SHP77 treated with DMSO at 0.1 percent for 48 hours (cell line): ENCODE measurements around the gene DHRS12.

ENCODE experiments used
- DNase-seq: peaks from one replicate; lab custom pipeline; 2025; lab: John Stamatoyannopoulos, UW

DHRS12 gene

DNA sequence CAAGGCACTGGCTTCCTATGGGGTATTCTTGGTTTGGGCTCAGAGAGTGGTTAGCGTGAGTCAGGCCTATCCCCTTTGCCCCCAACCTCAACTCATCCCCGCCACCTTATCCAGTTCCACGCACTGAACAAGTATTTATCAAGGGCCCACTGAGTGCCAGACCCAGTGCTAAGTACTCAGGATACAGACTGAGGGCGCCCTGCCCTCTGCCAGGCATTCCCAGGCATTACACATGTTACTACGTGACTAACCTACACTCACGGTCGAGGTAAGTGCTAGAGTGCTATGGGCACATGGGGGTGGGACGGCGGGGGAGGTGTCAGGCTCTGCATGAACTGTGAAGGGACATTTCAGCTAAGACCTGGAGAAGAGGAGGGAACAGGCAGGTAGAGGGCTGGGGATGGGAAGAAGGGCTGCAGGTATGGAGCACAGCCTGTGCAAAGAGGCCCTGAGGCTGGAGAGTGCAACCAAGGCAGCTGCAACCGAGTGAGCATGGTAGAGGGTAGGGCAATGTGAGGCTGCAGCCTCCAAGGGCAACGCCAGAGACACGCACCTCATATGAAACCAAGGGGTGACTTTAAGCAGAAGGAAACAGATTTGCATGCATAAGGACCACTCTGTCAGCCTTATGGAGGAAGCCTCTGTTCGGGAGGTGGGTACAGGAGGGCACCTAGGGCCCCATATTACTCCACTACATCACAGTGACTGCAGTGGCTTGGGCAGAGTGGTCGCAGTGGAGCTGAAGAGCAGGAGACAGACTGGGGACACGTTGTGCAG is 22.5 kb downstream of the DHRS12 start:
- DNase-seq: peak; percentile 43

DNA sequence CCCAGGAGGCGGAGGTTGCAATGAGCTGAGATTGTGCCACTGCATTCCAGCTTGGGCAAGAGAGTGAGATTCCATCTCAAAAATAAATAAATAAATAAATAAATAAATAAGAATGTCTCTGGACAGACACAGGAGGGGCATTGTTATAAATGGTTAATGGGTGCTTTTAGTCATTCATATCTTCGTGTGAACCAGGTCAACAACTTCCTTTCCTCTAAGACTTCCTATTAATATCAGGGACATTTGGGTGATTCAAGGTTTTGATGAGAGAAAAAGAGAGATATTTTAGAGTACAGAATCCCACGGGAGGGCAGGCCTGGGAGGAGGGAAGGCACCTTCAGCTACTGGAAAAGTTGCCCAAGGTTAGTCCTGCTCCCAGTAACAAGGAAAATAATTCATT is 23.9 kb downstream of the DHRS12 start:
- no peak for DNase-seq

DNA sequence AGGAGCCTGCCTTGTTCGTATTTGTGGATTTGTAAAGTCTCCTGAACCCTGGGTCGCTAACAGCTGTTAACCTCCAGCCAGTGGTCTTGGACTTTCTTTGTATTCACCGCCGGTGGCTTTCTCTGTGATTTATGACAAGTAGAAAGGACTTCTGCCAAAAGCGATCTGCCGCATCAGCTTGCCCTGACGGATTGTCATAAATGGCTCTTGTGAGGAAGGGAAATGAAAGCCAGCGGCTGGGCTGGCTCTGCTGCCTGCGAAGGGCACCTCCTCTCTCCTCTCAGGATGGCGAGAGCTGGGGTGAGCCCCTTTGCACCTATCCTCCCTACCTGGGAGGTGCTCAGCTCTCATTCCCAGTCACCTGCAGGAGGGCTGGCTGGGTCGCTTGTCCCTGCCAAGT is 25.6 kb downstream of the DHRS12 start:
- no peak for DNase-seq

DNA sequence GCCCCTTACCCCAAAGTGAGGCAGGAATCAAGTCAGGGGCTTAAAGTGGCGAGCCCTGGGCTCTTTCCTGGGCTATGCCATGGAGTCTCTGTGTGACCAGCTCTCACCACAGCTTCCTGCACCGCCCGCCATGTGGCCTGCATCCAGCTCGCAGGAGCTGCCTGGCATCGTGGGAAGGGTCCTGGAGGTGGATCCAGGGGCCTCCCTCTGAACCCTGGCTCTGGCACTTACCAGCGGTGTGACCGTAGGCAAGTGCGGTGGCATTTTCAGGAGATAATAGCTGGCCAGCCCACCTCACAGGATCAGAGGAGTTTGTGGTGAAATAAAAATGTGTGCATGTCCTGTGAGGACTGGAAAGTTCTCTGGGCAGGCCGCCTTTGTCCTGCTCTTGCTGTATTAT is 26.0 kb downstream of the DHRS12 start:
- DNase-seq: no peak

DNA sequence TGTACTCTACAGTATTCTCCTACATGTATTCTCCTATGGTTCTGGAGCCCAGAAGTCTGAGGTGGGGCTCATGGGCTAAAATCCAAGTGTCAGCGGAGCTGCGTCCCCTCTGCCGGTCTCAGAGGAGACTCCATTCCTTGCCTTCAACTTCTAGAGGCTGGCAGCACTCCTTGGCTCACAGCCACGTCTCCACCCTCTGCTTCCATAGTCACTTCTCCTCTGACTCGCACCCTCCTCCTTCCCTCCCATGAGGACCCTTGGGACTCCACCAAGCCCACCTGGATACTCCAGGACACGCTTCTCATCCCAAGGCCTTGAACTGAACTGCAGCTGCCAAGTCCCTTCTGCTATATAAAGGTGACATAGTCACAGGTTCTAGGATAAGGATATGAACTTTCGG is 27.8 kb downstream of the DHRS12 start:
- DNase-seq: no peak

DNA sequence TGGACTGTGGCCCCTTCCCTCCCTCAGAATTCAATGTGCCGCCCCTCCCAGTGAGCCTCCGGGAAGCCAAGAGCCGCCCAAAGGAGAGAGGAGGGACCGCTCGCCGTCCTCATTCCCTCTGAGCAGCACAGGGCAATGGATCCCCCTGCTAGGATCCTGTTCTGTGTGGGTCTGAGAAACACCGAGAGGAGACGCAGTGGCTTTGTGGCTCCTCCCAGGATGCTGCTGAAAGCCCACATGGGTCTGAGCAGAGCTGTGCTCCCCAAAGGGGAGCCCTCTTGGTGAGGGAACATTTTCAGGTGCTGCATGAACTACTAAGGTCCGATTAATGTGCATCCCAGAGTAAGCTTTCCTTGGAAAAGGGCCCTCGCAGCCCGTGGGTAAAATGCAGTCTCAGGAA is 30.4 kb downstream of the DHRS12 start:
- DNase-seq: no peak

DNA sequence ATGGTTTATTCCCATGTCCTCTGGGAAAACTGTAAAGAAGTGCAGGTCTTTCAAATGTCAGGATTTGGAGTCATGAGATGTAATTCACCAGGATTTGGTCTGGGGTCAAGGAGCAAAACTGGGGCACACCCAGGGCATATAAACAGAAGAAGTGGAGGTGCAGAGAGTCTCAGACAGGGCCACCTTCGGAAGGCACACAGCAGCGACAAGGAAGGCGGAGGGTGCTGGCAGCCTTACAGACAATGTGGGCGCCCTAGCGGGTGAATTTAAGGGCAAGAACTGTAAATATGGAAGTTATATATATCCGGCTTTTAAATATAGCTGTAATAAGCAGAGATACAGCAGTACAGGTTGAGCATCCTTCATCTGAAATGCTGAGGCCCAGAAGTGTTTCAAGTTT is 31.2 kb downstream of the DHRS12 start:
- DNase-seq: no peak

DNA sequence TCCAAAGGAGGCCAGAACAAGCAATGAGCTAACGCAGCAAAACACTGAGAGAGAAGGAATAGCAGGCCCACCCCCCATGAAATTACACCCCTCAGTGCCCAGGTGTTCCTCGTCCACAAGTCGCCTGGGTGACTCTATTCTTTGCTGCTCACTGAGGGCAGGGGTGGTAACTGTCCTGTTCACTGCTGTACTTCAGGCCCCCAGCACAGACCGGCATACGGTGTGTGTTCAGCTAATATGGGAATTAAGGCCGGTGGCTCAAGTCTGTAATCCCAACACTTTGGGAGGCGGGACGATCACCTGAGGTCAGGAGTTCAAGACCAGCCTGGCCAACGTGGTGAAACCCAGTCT is 31.9 kb downstream of the DHRS12 start:
- no peak for DNase-seq

DNA sequence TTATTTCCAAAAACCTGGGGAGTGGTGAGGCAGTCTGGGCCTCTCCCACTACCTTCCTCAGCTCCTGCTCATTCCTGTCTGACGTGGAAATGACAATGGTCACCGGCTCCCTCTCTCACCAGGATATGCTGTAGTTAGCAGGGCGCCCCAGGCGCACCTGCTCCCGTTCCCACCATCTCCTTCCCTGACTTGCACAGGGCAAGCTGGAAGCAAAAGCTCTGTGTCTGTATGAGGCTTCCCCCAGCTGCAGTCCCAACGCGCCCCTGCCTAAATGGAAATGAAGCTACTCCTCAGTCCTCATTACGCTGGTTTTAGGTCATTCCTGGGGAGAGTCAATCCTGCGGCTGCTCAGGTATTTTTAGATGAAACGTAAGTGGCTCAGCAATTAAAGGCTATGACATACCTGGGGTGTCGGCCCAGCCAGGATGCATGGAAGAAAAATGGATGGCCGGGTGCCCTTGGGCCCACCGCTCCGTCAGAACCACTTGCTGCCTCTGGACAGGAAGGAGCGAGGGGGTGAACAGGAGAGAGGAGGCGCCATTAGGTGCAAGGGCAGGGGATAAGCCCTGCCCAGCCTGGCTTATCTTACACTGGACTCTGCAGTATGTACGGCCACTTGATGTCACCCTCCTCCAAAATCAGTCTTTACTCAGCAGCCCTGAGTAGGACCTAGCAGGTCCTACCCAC is 32.4 kb downstream of the DHRS12 start:
- no peak for DNase-seq

DNA sequence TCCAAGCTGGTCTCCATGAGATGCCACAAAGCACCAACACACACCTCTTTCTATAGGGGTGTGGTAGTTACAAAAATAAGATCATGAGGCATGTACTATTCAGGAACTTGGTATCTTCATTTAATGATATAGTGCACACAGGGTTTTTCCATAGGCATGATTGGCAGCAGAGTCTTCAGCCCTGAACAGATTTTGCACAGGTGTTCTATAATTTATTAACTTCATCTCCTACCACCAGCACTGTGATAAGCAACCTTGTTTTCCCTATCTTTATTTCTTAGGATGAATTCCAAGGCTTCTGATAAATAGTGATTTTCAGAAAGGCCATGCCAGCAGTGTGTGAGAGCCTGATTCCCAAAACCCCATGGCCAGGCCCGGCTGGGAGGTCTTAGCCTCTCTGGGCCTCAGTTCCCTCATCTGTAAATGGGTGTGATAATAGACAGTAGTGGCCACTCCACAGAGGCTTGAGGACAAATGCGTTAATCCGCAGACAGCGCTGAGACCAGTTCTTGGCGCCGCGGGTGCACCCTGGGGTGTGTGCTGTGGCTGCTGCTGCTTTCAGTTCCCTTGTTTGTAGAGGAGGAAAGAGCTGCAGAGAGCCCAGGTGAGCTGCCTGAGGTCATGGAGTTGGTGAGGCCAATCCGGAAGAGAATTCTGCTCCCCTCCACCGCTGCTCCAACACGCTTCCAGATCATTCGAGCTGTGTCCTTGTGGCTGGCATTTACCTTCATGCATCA is 33.1 kb downstream of the DHRS12 start:
- DNase-seq: no peak

DNA sequence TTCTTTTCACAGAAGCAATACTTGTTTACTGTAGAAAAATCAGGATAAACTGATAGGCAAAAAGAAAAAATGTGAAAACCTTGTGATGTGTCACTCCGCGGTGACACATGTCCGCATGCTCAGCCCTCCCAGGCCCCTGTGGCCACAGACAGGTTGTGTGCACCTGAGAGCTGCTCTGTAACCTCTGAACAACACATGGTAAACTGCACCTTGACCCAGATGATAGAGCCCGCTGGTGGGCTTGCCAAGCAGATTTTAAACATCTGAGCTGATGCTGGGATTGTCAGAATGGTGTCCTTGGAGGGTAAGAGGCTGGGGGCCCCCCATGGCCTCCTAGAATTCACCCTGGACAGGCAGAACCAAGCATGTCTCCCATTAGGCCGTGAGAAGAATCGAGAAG is 33.8 kb downstream of the DHRS12 start:
- no peak for DNase-seq

DNA sequence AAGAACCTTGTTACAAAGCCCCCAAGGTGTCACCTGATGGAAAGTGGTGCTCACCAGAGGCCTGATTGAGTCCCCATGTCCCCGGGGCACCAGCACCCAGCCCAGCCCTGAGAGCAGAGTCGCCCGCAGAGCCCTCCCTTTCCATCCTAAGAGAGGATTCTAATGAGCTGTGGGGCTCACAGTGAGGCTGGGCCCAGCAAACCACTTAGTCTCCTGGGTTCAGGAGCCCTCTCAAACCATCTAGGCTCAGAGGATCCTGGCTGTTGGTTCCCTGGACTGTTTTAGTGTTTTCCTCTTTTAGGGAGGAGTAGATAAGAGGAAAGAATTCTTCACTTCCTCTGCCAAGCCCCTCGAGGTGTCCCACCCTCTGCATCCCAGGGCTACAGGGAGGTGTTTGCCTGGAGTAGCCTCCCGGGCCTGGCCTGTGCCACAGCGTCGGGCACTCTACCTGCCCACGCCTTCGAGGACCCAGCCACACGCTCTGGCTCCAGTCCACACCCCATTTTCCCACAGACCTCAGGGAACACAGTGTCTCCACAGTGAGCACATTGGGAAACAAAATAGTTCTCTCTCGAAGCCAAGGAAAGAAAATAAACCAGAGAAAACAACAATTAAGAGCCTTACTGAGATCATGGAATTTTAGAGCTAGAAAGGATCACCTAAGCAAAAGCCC is 34.4 kb downstream of the DHRS12 start:
- no peak for DNase-seq

DNA sequence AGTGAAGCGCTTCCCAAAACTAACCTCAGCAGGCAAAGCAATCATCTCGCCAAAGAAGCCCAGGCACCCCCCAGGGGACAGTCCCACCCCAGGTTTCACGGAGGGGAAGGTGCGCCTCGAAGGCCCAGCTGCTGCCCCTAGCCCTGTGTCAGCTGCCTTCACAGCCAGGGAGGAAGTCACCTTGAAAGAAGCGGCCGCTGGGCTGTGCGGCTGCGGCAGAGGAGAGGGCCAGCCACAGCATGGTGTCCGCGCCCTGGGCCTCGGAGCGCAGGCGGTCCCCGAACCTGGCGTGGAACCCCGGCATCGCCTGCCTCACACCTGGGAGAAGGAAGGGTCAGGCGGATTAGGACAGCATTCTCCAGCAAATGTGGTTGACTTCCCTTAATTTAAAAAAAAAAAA is 35.0 kb downstream of the DHRS12 start:
- no peak for DNase-seq

DNA sequence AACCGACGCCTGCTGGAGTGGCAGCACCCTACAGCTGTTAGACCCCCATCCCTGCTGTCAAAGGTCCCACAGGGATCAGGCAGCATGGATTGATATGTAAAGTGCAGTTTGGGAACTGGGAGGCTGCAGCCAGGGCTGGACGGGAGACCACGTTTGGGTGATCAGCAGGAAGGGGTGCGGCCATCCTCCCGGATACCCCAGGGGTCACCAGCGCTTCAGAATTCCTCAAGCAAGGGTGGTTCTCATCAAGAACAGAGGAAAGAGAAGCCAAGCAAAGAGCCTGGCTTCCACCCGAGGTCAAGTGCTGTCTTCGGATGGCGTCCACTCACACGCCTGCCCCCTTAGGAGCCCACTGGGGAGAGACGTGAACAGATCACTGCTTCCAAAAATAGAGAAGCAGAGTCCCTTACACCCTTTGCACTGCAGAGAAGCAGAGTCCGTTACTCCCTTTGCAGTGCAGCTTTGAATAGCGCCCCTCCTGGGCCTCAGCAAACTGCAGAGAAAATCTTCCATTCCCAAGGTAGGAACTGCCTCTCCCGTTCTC is 35.5 kb downstream of the DHRS12 start:
- no peak for DNase-seq

DNA sequence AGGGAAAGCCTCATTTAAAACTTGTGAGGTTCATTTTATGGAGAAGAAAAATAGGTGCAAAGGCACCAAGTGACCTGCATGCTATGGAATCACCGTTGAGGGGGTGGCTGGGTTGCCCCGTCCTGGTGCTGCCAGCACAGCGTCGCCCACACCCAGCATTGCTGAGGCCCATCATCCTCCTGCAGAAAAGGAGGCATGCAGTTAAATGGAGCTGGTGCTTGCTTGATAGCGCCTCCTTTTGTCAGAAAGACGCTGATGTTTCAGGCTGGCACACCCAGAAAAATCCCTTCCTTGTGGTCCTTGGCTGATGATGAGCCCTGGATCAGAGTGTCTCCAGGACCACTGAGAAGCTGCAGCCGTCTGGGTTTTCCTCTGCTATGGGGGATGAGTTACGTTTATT is 36.9 kb downstream of the DHRS12 start:
- DNase-seq: no peak

DNA sequence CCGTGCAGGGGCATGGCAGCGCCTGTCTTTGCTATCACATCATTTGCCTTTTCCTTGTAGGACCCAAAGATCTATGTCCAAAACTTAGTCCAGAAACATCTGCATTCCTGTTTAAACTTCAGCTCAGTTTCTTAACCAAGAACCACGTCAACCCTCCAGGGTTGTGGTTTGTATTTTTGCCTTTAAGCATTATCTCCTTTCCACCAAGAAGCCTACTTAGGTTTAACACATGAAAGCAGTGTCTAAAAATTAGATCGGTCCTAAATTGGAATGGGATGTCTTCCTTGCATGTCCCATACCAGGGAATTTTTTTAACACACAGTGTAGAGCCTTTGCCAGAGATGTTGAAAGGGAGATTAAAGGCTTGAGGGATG is 38.8 kb downstream of the DHRS12 start:
- DNase-seq: no peak

DNA sequence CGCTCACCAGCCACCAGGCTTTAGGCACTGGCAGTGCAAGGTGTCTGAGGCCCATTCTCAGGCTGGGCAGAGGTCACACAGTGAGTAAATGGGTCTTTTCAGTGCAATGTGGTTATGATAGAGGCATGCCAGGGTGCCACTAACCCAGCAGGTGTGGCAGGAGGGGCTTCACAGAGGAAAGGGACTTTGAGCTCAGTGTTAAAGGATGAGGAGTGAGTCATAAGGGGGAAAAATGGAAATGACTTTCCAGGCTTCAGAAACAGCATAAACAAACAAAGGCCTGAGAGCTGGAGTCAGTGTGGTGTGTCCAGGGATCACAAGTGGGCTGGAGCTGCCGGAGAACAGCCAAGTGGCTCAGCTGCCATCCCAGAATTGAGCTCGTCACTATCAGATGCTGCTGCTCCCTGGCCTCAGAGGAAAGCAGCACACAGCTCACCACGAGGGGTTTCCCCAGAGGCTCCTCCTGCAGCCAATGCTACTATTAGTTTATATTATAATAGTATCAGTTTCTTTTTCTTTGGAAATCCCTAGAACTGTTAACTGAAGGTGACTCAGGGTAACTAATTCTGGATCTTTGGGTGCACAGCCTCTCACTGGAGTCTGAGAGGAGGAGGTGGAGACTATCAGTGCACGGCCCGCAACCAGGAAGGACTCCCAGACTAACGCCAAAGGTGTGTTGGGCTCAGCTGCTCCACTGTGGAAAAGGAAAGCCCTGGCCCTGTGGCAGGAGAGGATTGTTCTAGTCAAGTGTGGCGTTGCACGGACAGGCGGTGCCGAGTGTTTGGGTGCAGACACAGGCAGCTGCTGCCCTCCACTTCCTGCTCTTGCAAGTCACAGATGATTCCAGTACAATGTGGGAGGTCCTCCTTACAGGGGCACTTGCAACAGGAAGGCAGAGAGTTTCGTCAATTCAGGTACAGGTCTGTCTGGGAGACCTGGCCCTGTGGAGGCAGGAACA is 39.5 kb downstream of the DHRS12 start:
- DNase-seq: peak; percentile 48

DNA sequence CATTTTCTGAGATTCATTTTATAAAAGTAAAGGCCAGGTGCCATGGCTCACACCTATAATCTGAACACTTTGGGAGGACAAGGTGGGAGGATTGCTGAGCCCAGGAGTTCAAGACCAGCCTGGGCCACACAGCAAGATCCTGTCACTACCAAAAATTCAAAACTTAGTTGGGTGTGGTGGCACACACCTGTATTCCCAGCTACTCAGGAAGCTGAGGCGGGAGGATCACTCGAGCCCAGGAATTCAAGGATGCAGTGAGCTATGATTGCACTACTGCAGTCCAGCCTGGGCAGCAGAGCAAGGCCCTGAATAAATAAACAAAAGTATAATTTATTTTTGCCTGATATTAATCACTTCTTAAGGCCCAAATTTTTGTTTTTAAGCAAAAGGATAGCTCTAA is 40.5 kb downstream of the DHRS12 start:
- no peak for DNase-seq

DNA sequence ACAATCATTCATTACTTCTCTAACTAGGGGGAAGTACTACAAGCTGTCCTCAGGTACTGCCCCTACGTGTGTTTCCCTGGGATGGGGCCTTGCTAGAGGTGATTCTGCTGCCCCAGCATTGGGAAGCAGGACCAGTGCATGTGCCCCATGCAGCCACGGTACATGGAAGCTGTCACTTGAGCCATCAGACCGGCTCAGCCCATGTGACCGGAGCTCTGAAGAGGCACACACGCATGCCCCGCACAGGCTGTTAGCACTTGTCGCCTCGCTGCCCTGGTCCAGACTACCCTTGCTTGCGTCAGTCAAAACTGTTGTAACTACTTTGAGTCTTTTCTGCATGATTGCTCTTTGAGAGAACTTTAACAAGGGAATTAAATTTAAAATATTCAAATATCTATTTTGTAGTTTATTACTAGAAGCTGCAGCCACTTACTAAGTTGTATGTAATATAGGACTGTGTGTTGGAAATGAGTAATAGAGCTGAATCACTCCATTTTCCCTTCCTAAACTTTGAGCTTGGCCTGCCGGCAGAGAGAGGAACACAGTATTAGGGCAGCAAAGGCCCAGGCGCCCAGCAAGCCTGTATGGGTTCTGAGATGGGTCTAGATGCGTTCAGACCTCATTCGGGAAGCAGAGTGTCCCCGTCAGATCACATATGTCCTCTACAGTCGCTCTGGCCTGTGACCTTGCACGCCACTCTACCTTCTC is 42.2 kb downstream of the DHRS12 start:
- no peak for DNase-seq

DNA sequence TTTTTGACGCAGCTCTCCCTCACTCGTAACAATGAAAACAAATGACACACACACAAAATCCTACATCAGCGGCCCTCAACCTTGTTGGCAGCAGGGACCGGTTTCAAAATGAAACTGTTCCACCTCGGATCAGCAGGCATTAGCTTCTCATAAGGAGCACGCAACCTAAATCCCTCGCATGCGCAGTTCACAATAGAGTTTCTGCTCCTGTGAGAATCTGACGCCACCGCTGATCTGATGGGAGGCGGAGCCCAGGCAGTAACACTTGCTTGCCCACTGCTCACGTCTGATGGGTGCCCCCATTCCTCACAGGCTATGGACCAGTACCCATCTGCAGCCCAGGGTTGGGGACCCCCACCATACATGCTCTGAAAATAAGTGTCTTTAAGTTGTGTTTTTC is 43.4 kb downstream of the DHRS12 start:
- no peak for DNase-seq

DNA sequence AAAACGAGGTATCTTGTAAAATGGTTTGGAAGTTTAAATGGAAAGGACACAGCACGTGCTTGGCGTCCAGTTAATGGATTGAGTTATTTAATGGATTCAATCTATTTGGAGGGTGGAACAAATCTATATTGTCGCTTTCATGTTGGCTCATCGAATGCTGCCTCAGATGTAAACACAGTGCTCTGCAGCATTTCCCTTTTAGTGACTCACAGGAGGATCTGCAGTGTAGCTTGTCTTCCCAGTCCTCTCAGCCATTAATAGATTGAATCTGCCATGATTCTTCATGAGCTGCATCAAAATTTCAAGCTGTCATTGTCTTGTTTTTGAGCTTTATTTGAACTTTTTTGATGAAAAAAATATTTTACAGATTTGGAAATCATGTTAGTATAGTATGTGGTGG is 44.7 kb downstream of the DHRS12 start:
- DNase-seq: no peak
